ENCODE measurements around the gene RITA1. TPM values are rescaled to one million over a fixed set of nuclear protein-coding genes. Genes with fewer than 3 reads are reported as not detected.
A peak's percentile ranks its signal among the peaks of the same experiment; 100 is the strongest.

RITA1 gene
- total and polyA plus RNA-seq, 4 donors = 9.1 to 19.7 (median 14.3) TPM

DNA sequence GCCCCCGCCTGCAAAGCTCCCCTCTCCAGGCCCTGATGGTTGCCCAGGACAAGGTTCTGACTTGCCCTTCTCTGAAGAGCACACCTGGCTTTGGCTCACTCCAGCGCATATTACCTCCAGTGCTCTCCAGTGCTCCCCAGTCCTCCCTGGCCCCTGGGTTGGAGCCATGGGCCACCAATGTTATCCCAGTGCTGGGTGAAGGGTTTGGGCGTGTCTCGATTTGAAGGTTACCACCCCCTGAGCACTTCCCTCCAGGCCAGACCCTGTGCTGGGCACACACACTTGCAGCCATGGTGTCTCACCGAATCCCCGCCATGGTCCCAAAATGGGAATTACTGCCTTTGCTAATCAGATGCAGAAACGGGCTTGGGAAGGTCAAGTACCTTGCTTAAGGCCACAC lies 11.1 kb downstream of the RITA1 start:
- peaks cover 0 to 9% (median 2%) of the 10 kb centered on the region in 4 donors for H3K36me3 ChIP-seq (ENCODE audit: control insufficient read depth in 4 of 4, insufficient read depth in 4 of 4, low read length in 4 of 4)
- H3K4me3 ChIP-seq = no peak overlapping the region
- ATAC-seq (ENCODE audit: insufficient read depth, low FRiP score) (no peak), DNase-seq (no peak)
- H3K9ac ChIP-seq (ENCODE audit: insufficient read depth in 1 of 2, low read length in 2 of 2) = no peak overlapping the region
- H3K27me3 ChIP-seq (ENCODE audit: control insufficient read depth in 3 of 3, insufficient read depth in 3 of 3, low read length in 2 of 3) = no peaks in the 10 kb centered on the region
- H3K9me3 ChIP-seq (ENCODE audit: control insufficient read depth in 4 of 4, insufficient read depth in 3 of 4, low read length in 3 of 4) = no peaks in the 10 kb centered on the region
- TF ChIP-seq, protein P1, sequence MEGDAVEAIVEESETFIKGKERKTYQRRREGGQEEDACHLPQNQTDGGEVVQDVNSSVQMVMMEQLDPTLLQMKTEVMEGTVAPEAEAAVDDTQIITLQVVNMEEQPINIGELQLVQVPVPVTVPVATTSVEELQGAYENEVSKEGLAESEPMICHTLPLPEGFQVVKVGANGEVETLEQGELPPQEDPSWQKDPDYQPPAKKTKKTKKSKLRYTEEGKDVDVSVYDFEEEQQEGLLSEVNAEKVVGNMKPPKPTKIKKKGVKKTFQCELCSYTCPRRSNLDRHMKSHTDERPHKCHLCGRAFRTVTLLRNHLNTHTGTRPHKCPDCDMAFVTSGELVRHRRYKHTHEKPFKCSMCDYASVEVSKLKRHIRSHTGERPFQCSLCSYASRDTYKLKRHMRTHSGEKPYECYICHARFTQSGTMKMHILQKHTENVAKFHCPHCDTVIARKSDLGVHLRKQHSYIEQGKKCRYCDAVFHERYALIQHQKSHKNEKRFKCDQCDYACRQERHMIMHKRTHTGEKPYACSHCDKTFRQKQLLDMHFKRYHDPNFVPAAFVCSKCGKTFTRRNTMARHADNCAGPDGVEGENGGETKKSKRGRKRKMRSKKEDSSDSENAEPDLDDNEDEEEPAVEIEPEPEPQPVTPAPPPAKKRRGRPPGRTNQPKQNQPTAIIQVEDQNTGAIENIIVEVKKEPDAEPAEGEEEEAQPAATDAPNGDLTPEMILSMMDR (IDR thresholded peaks at IDR 0.05; ENCODE audit: control extremely low read depth, extremely low read depth) = no peak
- no peak overlapping the region for H3K27ac ChIP-seq (ENCODE audit: low read depth in 1 of 2, low read length in 1 of 2)
- 78 to 86% methylated on average over 7 of the region's 7 CpGs for WGBS, 2 donors
- peaks cover 0 to 7% (median 0%) of the 10 kb centered on the region in 5 donors for H3K4me1 ChIP-seq (ENCODE audit: control insufficient read depth in 5 of 5, insufficient read depth in 5 of 5, low read length in 5 of 5)

DNA sequence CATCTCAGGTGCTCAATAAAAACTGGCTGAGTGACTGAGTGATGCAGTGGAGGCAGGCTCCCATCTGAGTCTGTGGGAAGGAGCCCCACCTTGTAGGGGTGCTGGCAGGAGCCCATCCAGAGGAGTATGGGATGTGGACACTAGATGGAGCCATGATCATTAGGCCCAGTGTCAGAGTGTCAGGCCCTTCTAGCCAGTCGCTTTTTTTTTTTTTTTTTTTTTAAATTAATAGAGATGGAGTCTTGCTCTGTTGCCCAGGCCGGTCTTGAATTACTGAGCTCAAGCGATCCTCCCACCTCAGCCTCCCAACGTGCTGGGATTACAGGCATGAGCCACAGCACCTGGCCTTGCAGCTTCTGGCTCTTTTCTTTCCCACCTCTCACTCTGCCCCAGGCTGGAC lies 11.5 kb downstream of the RITA1 start:
- ATAC-seq (ENCODE audit: insufficient read depth, low FRiP score) = peak; percentile 68
- peak; percentile 68 to 81 (median 70) for DNase-seq
- TF ChIP-seq, protein P1 (IDR thresholded peaks at IDR 0.05; ENCODE audit: control extremely low read depth, extremely low read depth) = peak; percentile 67
- peaks cover 0 to 7% (median 0%) of the 10 kb centered on the region in 5 donors for H3K4me1 ChIP-seq (ENCODE audit: control insufficient read depth in 5 of 5, insufficient read depth in 5 of 5, low read length in 5 of 5)
- H3K27ac ChIP-seq (ENCODE audit: low read depth in 1 of 2, low read length in 1 of 2) = no peak overlapping the region
- H3K36me3 ChIP-seq (ENCODE audit: control insufficient read depth in 4 of 4, insufficient read depth in 4 of 4, low read length in 4 of 4) = peaks cover 0 to 5% (median 2%) of the 10 kb centered on the region in 4 donors
- H3K27me3 ChIP-seq (ENCODE audit: control insufficient read depth in 3 of 3, insufficient read depth in 3 of 3, low read length in 2 of 3) = no peaks in the 10 kb centered on the region
- 18 to 38% methylated on average over 3 to 4 of the region's 4 CpGs for WGBS, 2 donors
- H3K9ac ChIP-seq (ENCODE audit: insufficient read depth in 1 of 2, low read length in 2 of 2) = no peak overlapping the region
- no peaks in the 10 kb centered on the region for H3K9me3 ChIP-seq (ENCODE audit: control insufficient read depth in 4 of 4, insufficient read depth in 3 of 4, low read length in 3 of 4)
- no peak overlapping the region for H3K4me3 ChIP-seq

DNA sequence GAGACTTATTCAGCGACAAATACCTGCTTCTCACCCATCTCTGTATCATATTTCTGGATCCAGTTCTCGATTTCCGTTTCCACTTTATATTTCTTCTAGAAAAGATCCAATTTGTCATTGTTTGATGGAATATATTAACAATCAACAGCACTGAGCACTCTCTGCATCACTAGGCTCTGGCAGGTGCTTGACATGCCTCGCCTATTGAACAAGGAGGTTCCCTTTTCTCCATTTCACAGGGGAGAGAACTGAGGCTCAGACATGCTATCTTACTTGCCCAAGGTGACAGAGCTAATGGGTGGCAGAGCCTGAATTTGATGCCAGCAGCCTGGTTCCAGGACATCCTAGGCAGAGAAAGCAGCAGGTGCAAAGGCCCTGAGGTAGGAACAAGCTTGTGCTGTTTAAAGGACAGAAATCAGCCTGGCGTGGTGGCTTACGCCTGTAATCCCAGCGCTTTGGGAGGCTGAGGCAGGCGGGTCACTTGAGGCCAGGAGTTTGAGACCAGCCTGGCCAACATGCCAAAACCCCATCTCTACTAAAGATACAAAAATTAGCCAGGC lies 12.1 kb downstream of the RITA1 start:
- ATAC-seq (ENCODE audit: insufficient read depth, low FRiP score) = no peak
- no peaks in the 10 kb centered on the region for H3K27me3 ChIP-seq (ENCODE audit: control insufficient read depth in 3 of 3, insufficient read depth in 3 of 3, low read length in 2 of 3)
- WGBS, 2 donors = 95 to 96% methylated on average over 8 of the region's 8 CpGs

More for the DNA sequence above, 12.1 kb downstream of the RITA1 start:
- H3K36me3 ChIP-seq (ENCODE audit: control insufficient read depth in 4 of 4, insufficient read depth in 4 of 4, low read length in 4 of 4) = peaks cover 0 to 3% (median 1%) of the 10 kb centered on the region in 4 donors
- no peak overlapping the region for H3K9ac ChIP-seq (ENCODE audit: insufficient read depth in 1 of 2, low read length in 2 of 2)
- H3K27ac ChIP-seq (ENCODE audit: low read depth in 1 of 2, low read length in 1 of 2) = no peak overlapping the region
- TF ChIP-seq, protein P1 (IDR thresholded peaks at IDR 0.05; ENCODE audit: control extremely low read depth, extremely low read depth) = no peak
- peaks cover 0 to 7% (median 0%) of the 10 kb centered on the region in 5 donors for H3K4me1 ChIP-seq (ENCODE audit: control insufficient read depth in 5 of 5, insufficient read depth in 5 of 5, low read length in 5 of 5)
- no peak for DNase-seq
- H3K4me3 ChIP-seq = no peak overlapping the region
- peaks cover 0 to under 1% (median 0%) of the 10 kb centered on the region in 4 donors for H3K9me3 ChIP-seq (ENCODE audit: control insufficient read depth in 4 of 4, insufficient read depth in 3 of 4, low read length in 3 of 4)
